ENCODE measurements around the gene GRAP2. TPM values are rescaled to one million over a fixed set of nuclear protein-coding genes. Genes with fewer than 3 reads are reported as not detected.

GRAP2 gene
- total RNA-seq, 4 donors from 2014 or later: 0.27 to 7.2 (median 0.96) TPM

GRCh38 chr22:39913321-39913720, 12.4 kb downstream of the GRAP2 start:
- peak; percentile 63 to 67 for DNase-seq
- no peaks in the 10 kb centered on the region for H3K9me3 ChIP-seq
- H3K36me3 ChIP-seq: no peaks in the 10 kb centered on the region
- WGBS, 2 donors: 63 to 72% methylated on average over 5 of the region's 5 CpGs
- TF ChIP-seq POLR2A (IDR thresholded peaks at IDR 0.05): no peak
- no peaks in the 10 kb centered on the region for H3K27me3 ChIP-seq
- H3K4me3 ChIP-seq (replicated peaks in 1 of 3): no peak overlapping the region
- intact Hi-C loops (cut with DNase I): no loop called here
- peaks cover 49 to 55% of the 10 kb centered on the region in 2 donors for H3K4me1 ChIP-seq
- peak overlapping the region; percentile 25 to 78 (median 62) for H3K27ac ChIP-seq

GRCh38 chr22:39913886-39914285, 13.0 kb downstream of the GRAP2 start:
- intact Hi-C loops (cut with DNase I): no loop called here
- TF ChIP-seq POLR2A (IDR thresholded peaks at IDR 0.05) (no peak), CTCF (IDR thresholded peaks at IDR 0.05) (no peak)
- H3K27ac ChIP-seq: peak overlapping the region; percentile 25 to 78 (median 62)
- no peaks in the 10 kb centered on the region for H3K9me3 ChIP-seq
- WGBS, 2 donors: 63 to 71% methylated on average over 2 of the region's 2 CpGs
- no peaks in the 10 kb centered on the region for H3K36me3 ChIP-seq
- no peak overlapping the region for H3K4me3 ChIP-seq (replicated peaks in 1 of 3)
- DNase-seq: no peak
- no peaks in the 10 kb centered on the region for H3K27me3 ChIP-seq
- peaks cover 50 to 55% of the 10 kb centered on the region in 2 donors for H3K4me1 ChIP-seq

- 90 to 92% methylated on average over 9 of the region's 9 CpGs for WGBS, 2 donors
Observed at GRCh38 chr22:39914584-39914983, 13.7 kb downstream of the GRAP2 start.

GRCh38 chr22:39915295-39915726, 14.4 kb downstream of the GRAP2 start:
- Histone ChIP-seq H3K4me1 (peaks cover 44 to 56% of the 10 kb centered on the region in 2 donors), H3K27ac (peak overlapping the region; percentile 78 to 89 (median 85)), H3K36me3 (no peaks in the 10 kb centered on the region), H3K4me3 (replicated peaks in 1 of 3) (no peak overlapping the region), H3K9me3 (no peaks in the 10 kb centered on the region), H3K27me3 (no peaks in the 10 kb centered on the region)
- intact Hi-C loops (cut with DNase I): no loop called here
- WGBS, 2 donors: 31 to 36% methylated on average over 4 of the region's 4 CpGs
- DNase-seq: peak; percentile 86 to 88
- TF ChIP-seq POLR2A (IDR thresholded peaks at IDR 0.05) (no peak), CTCF (IDR thresholded peaks at IDR 0.05) (no peak)

More at GRCh38 chr22:39914584-39914983, 13.7 kb downstream of the GRAP2 start:
- Histone ChIP-seq H3K27ac (peak overlapping the region; percentile 57 to 78 (median 62)), H3K36me3 (no peaks in the 10 kb centered on the region), H3K27me3 (no peaks in the 10 kb centered on the region), H3K4me3 (replicated peaks in 1 of 3) (no peak overlapping the region), H3K4me1 (peaks cover 43 to 55% of the 10 kb centered on the region in 2 donors), H3K9me3 (no peaks in the 10 kb centered on the region)
- intact Hi-C loops (cut with DNase I): no loop called here
- TF ChIP-seq CTCF (IDR thresholded peaks at IDR 0.05) (no peak), POLR2A (IDR thresholded peaks at IDR 0.05) (no peak)
- no peak for DNase-seq

- H3K9me3 ChIP-seq: no peaks in the 10 kb centered on the region
- 31 to 37% methylated on average over 3 of the region's 3 CpGs for WGBS, 2 donors
Observed at GRCh38 chr22:39916496-39916895, 15.6 kb downstream of the GRAP2 start.

More at GRCh38 chr22:39916496-39916895, 15.6 kb downstream of the GRAP2 start:
- Histone ChIP-seq H3K4me3 (replicated peaks in 1 of 3) (no peak overlapping the region), H3K27ac (peak overlapping the region; percentile 78 to 89 (median 85)), H3K36me3 (no peaks in the 10 kb centered on the region), H3K27me3 (no peaks in the 10 kb centered on the region), H3K4me1 (peaks cover 56 to 64% of the 10 kb centered on the region in 2 donors)
- no peak for TF ChIP-seq CTCF (IDR thresholded peaks at IDR 0.05)
- no peak for TF ChIP-seq POLR2A (IDR thresholded peaks at IDR 0.05)
- DNase-seq: peak; percentile 45 to 50
- intact Hi-C loops (cut with DNase I): no loop called here
